Glomerular endothelial cell (primary cell): ENCODE measurements around the gene LMBR1. TPM values are rescaled to one million over a fixed set of nuclear protein-coding genes. Genes with fewer than 3 reads are reported as not detected.
"Not testable (repeated sequence)": the region's sequence is repeated elsewhere in the genome, so short reads cannot be mapped to it uniquely, and the experiment has no call there.

Experiments
- DNase-seq: peaks from one replicate; pipeline ENCODE4 v3.0.0-alpha.2; 2011; ENCODE audit warnings: low read depth, low spot score; ENCODE audit errors: extremely low read depth
- total RNA-seq: library from RNA; depleted of rRNA; stranded (reverse); fragments of >200 nt; gene quantifications from 2 replicates; pipeline ENCODE4 v1.2.3, GENCODE V29; 2015

LMBR1 gene
- total RNA-seq, 1 donor from 2014 or later, result 170 TPM

GRCh38 chr7:156803656-156804055 is 89.3 kb downstream of the LMBR1 start:
- DNase-seq, result not testable (repeated sequence)

GRCh38 chr7:156802214-156802613 is 90.8 kb downstream of the LMBR1 start:
- no peak for DNase-seq

GRCh38 chr7:156795415-156795814 is 97.6 kb downstream of the LMBR1 start:
- DNase-seq, result no peak

GRCh38 chr7:156793334-156793733 is 99.6 kb downstream of the LMBR1 start:
- DNase-seq, result no peak

GRCh38 chr7:156792611-156793010 is 100.4 kb downstream of the LMBR1 start:
- DNase-seq, result no peak

- DNase-seq, result no peak
Observed at GRCh38 chr7:156791241-156791640, 101.7 kb downstream of the LMBR1 start.

GRCh38 chr7:156790264-156790663 is 102.7 kb downstream of the LMBR1 start:
- no peak for DNase-seq

GRCh38 chr7:156785998-156786543 is 106.9 kb downstream of the LMBR1 start:
- DNase-seq, result no peak

GRCh38 chr7:156783864-156784263 is 109.1 kb downstream of the LMBR1 start:
- no peak for DNase-seq

GRCh38 chr7:156781972-156782371 is 111.0 kb downstream of the LMBR1 start:
- DNase-seq, result no peak

GRCh38 chr7:156780724-156781455 is 112.1 kb downstream of the LMBR1 start:
- DNase-seq, result no peak

- DNase-seq, result no peak
Observed at GRCh38 chr7:156778668-156779067, 114.3 kb downstream of the LMBR1 start.

- DNase-seq, result no peak
Observed at GRCh38 chr7:156778201-156778600, 114.8 kb downstream of the LMBR1 start.

GRCh38 chr7:156777364-156778069 is 115.5 kb downstream of the LMBR1 start:
- DNase-seq, result no peak

GRCh38 chr7:156776527-156776926 is 116.5 kb downstream of the LMBR1 start:
- DNase-seq, result no peak

GRCh38 chr7:156773966-156774365 is 119.0 kb downstream of the LMBR1 start:
- DNase-seq, result no peak

GRCh38 chr7:156772725-156773124 is 120.3 kb downstream of the LMBR1 start:
- no peak for DNase-seq

GRCh38 chr7:156768698-156769472 is 124.1 kb downstream of the LMBR1 start:
- DNase-seq, result no peak

- no peak for DNase-seq
Observed at GRCh38 chr7:156766666-156767065, 126.3 kb downstream of the LMBR1 start.

GRCh38 chr7:156765901-156766656 is 126.9 kb downstream of the LMBR1 start:
- DNase-seq, result no peak
